CD4-positive, alpha-beta T cell treated with Interferon alpha-2 for 1 hour (primary cell): ENCODE measurements around the gene LRMDA.

ENCODE experiments used
- DNase-seq, 2 donors: peaks; one replicate each; pipeline ENCODE4 v3.0.0-alpha.2; 2020 to 2022

The LRMDA gene

GRCh38 chr10:76394707-76395042 is 963.3 kb downstream of the LRMDA start:
- no peak for DNase-seq

GRCh38 chr10:76395251-76395650 is 963.8 kb downstream of the LRMDA start:
- no peak for DNase-seq

GRCh38 chr10:76396134-76396533 is 964.7 kb downstream of the LRMDA start:
- no peak for DNase-seq

GRCh38 chr10:76397181-76398042 is 966.0 kb downstream of the LRMDA start:
- no peak for DNase-seq

DNA sequence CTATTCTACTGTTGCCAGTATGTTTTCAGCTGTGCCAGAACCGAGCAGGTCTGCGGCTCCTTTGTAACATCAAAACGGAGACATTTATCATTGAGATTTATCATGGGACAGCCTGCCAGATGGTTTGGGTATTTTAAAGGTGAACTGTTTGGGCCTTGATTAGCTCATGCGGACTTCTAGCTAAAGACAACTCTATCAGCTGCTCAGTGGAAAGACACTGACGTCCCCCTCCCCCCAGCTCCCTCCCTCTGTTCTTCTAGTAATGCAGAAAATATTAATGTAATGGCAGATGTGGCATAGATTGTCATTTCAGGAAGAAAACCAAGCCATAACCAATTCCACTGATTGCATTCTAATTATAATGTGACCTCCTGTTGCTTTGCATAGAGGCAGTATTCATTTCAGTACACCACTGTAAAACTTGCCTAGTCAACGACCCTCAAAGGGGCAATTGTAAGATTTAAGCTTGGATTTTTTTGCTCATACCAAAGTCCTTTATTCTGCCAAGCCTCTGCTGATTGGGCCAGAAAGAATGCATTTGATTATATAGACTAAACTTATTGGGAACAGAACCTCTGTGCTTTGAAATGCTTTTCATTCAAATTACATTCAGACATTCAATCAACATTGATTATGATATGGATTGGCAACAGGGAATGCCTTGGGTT is 966.8 kb downstream of the LRMDA start:
- DNase-seq, result no peak

GRCh38 chr10:76399226-76399625 is 967.8 kb downstream of the LRMDA start:
- no peak for DNase-seq

DNA sequence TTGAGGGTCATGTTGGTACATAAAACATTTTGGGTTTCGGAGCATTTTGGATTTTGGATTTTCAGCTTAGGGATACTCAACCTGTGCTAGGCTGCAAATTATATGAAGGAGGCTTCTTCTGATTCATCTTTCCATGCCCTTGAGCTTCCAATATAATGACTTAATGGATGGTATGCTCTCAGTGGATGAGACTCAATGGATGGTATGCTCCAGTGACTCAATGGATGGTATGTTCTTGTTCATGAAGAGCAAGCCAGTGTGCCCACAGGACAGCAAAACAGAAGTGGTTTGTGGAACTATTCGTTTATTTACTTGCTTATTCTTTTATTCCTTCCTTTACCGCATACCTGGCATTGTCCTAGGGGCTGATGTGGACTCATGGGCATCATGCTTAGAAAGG is 969.6 kb downstream of the LRMDA start:
- DNase-seq, result no peak

DNA sequence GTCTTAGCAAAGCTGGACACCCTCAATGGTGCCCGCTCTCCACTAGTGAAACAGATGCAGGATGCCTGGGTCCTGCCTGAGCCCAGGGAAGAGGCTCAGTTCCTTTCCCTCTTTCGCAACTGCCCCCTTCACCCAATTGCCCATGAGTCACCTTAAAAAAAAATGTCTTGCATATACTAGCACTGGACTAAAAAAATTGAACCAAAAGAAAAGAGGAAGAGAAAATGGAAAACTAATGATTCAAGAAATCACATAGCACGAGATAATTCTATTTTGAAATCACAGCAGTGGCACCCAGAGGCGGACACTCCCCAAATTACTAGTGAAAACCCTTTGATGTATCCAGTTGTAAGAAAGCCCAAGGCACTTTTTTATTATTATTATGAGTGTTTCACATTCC is 972.5 kb downstream of the LRMDA start:
- DNase-seq, result peak in 1 of 2 donors; percentile 52

DNA sequence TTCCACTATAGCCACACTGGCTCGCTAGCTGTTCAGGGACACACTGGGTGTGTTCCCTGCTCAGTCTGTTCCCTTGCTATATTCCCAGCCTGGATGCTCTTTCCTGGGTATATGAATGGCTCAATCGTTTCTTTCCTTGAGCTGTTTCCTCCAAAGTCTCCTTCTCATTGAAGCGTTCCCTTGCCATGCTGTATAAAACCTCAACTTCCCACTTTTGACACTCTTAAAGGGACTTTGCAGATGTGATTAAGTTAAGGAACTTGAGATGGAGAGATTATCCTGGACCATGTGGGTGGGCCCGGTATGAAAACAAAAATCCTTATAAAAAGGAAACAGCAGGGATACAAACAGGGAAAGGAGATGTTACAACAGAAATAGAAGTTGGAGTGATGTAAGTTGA is 973.1 kb downstream of the LRMDA start:
- no peak for DNase-seq

DNA sequence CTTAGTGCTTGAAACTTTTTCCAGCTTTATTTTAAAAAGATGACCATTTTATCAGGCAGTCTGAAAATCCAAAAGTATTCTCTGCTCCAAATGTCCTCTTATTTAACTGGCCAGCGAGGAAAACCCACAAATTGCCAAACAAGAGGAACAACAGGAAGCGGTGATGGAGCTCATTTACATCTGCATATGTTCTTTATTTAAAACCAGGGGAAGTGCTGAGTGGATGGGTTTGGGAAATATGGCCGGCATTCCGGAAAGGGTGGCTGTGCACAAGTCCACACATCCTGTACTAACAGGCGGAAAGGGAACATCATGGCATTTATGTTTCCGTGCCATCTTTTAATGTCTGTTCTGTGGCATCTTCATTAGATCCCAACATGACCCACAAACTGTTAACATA is 974.5 kb downstream of the LRMDA start:
- DNase-seq, result no peak

GRCh38 chr10:76408646-76409045 is 977.2 kb downstream of the LRMDA start:
- no peak for DNase-seq

- no peak for DNase-seq
These were observed 980.5 kb downstream of the LRMDA start for GRCh38 chr10:76411729-76412435.

DNA sequence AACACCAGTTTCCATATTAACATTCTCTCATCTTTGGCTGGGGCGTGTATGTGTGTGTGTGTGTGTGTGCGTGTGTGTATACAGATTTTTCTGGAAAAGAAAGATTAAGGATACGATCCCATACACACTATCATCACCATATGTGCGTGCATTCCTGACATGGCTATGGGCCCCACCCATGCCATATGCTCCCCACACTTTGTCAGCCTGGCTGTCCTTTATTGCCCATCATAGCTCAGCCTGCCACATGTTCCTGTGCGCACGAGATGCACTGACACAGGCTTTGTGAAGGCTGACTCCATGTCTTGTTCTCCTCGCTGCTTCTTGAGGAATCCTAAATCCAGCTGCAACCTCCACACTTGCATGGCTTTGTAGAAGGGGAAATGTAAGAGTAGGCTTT is 984.1 kb downstream of the LRMDA start:
- no peak for DNase-seq

GRCh38 chr10:76416642-76417041 is 985.2 kb downstream of the LRMDA start:
- no peak for DNase-seq

DNA sequence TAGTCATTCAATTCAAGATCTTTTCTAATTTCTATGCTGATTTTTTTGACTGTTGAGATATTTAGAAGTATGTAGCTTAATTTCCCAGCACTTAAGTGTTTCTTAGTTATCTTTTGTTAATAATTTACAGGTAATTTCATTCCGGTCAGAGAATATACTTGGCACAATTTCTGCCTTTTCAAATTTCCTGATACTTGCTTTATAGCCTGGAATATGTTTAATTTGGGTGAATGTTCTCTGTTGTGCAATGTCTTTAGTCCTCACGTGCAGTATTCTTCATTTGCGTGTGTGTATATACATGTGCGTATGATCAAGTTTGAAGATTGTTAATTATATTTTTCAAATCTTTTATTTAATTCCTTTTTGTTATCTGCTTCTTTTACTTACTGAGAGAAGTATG is 989.3 kb downstream of the LRMDA start:
- no peak for DNase-seq

- no peak for DNase-seq
These were observed 991.3 kb downstream of the LRMDA start for GRCh38 chr10:76422769-76423168.

DNA sequence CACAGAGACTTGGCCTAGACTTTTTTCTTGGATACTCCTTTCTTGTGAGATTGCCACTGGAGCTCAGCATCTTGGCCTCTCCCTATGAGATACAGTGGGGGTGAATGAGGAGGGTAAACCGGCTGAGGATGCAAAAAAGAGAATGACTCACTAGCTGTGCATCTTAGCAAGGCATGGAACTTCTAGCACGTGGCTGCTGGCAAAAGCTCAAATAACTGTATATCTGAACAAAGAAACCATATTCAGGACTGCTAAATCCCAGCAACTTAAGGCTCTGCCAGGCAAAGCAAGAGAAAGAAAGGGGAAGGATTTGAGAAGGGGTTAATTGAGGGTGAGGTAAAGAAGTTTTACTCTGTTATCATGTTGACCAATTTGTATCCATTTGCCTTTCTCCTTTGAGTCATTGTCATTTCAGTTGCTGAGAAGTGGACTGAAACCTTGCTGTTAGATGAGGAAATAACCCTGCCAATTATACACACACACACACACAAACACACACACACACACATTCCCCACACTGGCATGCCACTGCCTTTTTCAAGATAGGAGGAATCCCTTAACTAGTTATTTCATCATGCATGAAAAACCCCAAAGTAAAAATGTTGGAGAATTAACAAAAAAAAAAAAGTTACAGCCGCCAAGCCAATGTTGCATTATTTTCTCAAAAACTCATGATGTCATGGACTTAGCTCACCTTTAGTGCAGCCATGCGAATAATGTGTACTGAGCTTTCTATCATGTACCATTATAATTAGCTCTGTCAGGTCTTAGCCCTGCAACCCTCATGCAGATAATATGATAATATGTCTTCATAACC is 997.3 kb downstream of the LRMDA start:
- no peak for DNase-seq

GRCh38 chr10:76429368-76430060 is 998.1 kb downstream of the LRMDA start:
- no peak for DNase-seq

DNA sequence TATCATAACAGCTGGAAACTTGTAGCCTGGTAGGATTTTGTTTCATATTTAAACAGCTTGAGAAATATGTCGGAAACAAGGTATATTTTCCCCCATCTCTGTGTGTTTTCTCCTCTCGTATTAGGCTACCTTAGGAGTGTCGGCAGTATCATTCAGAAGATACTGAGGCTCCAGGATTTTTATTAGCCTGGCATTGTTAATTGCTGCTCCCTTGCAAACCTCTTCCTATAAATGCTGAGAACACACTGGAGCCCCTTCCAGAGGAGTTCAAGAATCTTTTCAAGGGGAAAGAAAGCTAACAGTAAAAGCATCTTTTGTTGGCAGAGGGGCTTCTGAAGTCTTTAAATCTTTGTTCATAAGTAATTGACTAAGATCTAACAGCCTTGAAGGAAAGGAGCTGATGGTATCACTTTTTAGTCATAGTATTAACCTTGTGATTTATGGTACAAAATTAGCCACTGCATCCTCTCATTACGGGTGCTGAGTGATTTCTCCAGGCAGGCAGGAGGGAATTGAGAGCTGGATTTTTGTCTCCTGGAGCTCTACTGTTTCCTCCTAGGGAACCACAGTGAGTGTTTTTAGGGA is 998.7 kb downstream of the LRMDA start:
- no peak for DNase-seq

- no peak for DNase-seq
These were observed 1000.9 kb downstream of the LRMDA start for GRCh38 chr10:76432016-76433012.
